B cell (primary cell): ENCODE measurements around the gene AWAT1. TPM values are rescaled to one million over a fixed set of nuclear protein-coding genes. Genes with fewer than 3 reads are reported as not detected.
A peak's percentile ranks its signal among the peaks of the same experiment; 100 is the strongest.

Source experiments
- ATAC-seq: fragments of 200-7000 bp; cut with Tn5 transposase; one replicate; pipeline ENCODE4 v1.10.0; 2021; ENCODE audit warnings: low read depth, mild to moderate bottlenecking, moderate number of reproducible peaks, moderate library complexity
- CTCF ChIA-PET: fragments of 350-600 bp; sonication (Branson Sonifier 250); formaldehyde crosslinking; loops from one replicate; lab custom pipeline; 2021; ENCODE audit warnings: antibody characterized with exemption, inconsistent platforms; lab: Charles Lee
- POLR2A ChIA-PET: fragments of 350-600 bp; sonication (Branson Sonifier 250); formaldehyde crosslinking; loops from one replicate; lab custom pipeline; 2021; ENCODE audit warnings: antibody characterized with exemption; lab: Charles Lee
- DNase-seq: peaks from one replicate; pipeline ENCODE4 v3.0.0; 2013
- H2AFZ ChIP-seq: 2 replicates; pipeline ENCODE4 v1.6.1; 2012; ENCODE audit warnings: mild to moderate bottlenecking, low read depth, low read length; ENCODE audit not compliant: insufficient read depth, poor library complexity, severe bottlenecking
- H3K27ac ChIP-seq, 2 donors: 1 replicate in 1 of 2; 2 replicates in 1 of 2; pipeline ENCODE4 v1.5.1; 2012 to 2013; ENCODE audit warnings: low read length in 2 of 2, mild to moderate bottlenecking in 2 of 2, moderate library complexity in 1 of 2
- H3K27me3 ChIP-seq, 4 experiments: fragments of 200-600 bp in 1 of 4; sonication (generic) in 1 of 4; replicated peaks in 1 of 4; 1 replicate in 2 of 4; 2 replicates in 2 of 4; pipeline versions ENCODE4 v1.6.1 to v1.7.0; 2013 to 2016; ENCODE audit warnings: low read length in 3 of 4, mild to moderate bottlenecking in 2 of 4, mixed read lengths in 1 of 4, moderate library complexity in 1 of 4; ENCODE audit not compliant: insufficient read depth in 4 of 4, control insufficient read depth in 3 of 4; ENCODE audit errors: control extremely low read depth in 1 of 4
- H3K36me3 ChIP-seq, 2 experiments: replicated peaks in 1 of 2; 1 replicate in 1 of 2; 2 replicates in 1 of 2; pipeline versions ENCODE4 v1.6.1 to v1.7.1; 2013; ENCODE audit warnings: low read length in 1 of 2; ENCODE audit not compliant: insufficient read depth in 2 of 2, control insufficient read depth in 1 of 2; ENCODE audit errors: control extremely low read depth in 1 of 2, extremely low read depth in 1 of 2
- H3K4me1 ChIP-seq, 2 donors: fragments of 200-600 bp in 1 of 2; sonication (generic) in 1 of 2; 1 replicate in 1 of 2; 2 replicates in 1 of 2; pipeline versions ENCODE4 v1.5.1 to v1.6.1; 2013 to 2017; ENCODE audit warnings: low read length in 2 of 2; ENCODE audit not compliant: control insufficient read depth in 2 of 2, insufficient read depth in 2 of 2
- H3K4me2 ChIP-seq: replicated peaks from 2 replicates; pipeline ENCODE3; 2012; ENCODE audit warnings: mild to moderate bottlenecking, low read depth, low read length; ENCODE audit not compliant: poor library complexity, severe bottlenecking
- H3K4me3 ChIP-seq, 5 experiments: fragments of 200-600 bp in 1 of 5; sonication (generic) in 1 of 5; 1 replicate in 3 of 5; 2 replicates in 2 of 5; pipeline versions ENCODE4 v1.5.1 to v1.7.0; 2011 to 2016; ENCODE audit warnings: low read length in 4 of 5, mild to moderate bottlenecking in 4 of 5, low read depth in 2 of 5, control low read depth in 1 of 5, moderate library complexity in 1 of 5; ENCODE audit not compliant: insufficient read depth in 1 of 5; ENCODE audit errors: control extremely low read depth in 1 of 5, extremely low read depth in 1 of 5
- H3K79me2 ChIP-seq: fragments of 200-600 bp; sonication (generic); one replicate; pipeline ENCODE4 v1.6.0; 2016; ENCODE audit warnings: low read length; ENCODE audit not compliant: control insufficient read depth, insufficient read depth
- H3K9ac ChIP-seq: fragments of 200-600 bp; sonication (generic); 2 replicates; pipeline ENCODE4 v1.6.1; 2017; ENCODE audit warnings: mild to moderate bottlenecking, low read length, moderate library complexity
- H3K9me3 ChIP-seq, 3 donors: one replicate each; pipeline versions ENCODE4 v1.6.1 to v1.7.1; 2013; ENCODE audit warnings: low read length in 2 of 3; ENCODE audit not compliant: control insufficient read depth in 2 of 3, insufficient read depth in 1 of 3; ENCODE audit errors: control extremely low read depth in 1 of 3
- H4K20me1 ChIP-seq: 2 replicates; pipeline ENCODE4 v1.6.0; 2012; ENCODE audit warnings: mild to moderate bottlenecking, low read length; ENCODE audit not compliant: insufficient read depth, control insufficient read depth, poor library complexity, severe bottlenecking
- H3K27ac Mint-ChIP-seq: one replicate; pipeline ENCODE4 v1.8.0; 2021; ENCODE audit warnings: mixed read lengths
- H3K27me3 Mint-ChIP-seq: one replicate; pipeline ENCODE4 v1.8.0; 2021; ENCODE audit warnings: mixed read lengths
- H3K4me1 Mint-ChIP-seq: one replicate; pipeline ENCODE4 v1.8.0; 2021; ENCODE audit warnings: mixed read lengths
- H3K4me3 Mint-ChIP-seq: one replicate; pipeline ENCODE4 v1.8.0; 2021; ENCODE audit warnings: mixed read lengths
- H3K9me3 Mint-ChIP-seq: one replicate; pipeline ENCODE4 v1.8.0; 2022; ENCODE audit warnings: mixed read lengths; ENCODE audit not compliant: insufficient read depth
- EZH2 ChIP-seq: IDR thresholded peaks from 2 replicates; pipeline ENCODE4 v1.6.1; 2012; ENCODE audit warnings: borderline replicate concordance, low read depth, mild to moderate bottlenecking, moderate library complexity, low read length; ENCODE audit not compliant: insufficient read depth, poor library complexity, severe bottlenecking
- WGBS: methylation state at CpG from one replicate; pipeline ENCODE4 v1.1.5; 2013; ENCODE audit warnings: missing lambda C conversion rate; ENCODE audit not compliant: insufficient coverage; 5-methylcytosine and 5-hydroxymethylcytosine counted together
- intact Hi-C: fragments of 100-400 bp; cut with micrococcal nuclease; formaldehyde crosslinking; loops from one replicate; pipeline ENCODE4 v1.10.0; 2022
- polyA plus RNA-seq: library from polyadenylated mRNA; depleted of rRNA; stranded (reverse); fragments of >200 nt; gene quantifications from 2 replicates; pipeline ENCODE4 v1.2.3, GENCODE V29; 2012
- total RNA-seq, 2 donors: library from RNA; stranded (reverse); fragments of 120-200 nt in 1 of 2; gene quantifications; 1 replicate in 1 of 2; 2 replicates in 1 of 2; pipeline versions ENCODE4 v1.2.3 to v1.2.4, GENCODE V29; 2013 to 2022
- TF ChIP-seq, protein P1 (sequence below): fragments of 200-600 bp; IDR thresholded peaks from one replicate; pipeline ENCODE4 v1.8.0; 2022; ENCODE audit warnings: antibody characterized with exemption, mild to moderate bottlenecking

Gene AWAT1
- total and polyA plus RNA-seq, 2 donors (not counting 1 experiment from before 2014, with no cell fraction given), result not detected

DNA sequence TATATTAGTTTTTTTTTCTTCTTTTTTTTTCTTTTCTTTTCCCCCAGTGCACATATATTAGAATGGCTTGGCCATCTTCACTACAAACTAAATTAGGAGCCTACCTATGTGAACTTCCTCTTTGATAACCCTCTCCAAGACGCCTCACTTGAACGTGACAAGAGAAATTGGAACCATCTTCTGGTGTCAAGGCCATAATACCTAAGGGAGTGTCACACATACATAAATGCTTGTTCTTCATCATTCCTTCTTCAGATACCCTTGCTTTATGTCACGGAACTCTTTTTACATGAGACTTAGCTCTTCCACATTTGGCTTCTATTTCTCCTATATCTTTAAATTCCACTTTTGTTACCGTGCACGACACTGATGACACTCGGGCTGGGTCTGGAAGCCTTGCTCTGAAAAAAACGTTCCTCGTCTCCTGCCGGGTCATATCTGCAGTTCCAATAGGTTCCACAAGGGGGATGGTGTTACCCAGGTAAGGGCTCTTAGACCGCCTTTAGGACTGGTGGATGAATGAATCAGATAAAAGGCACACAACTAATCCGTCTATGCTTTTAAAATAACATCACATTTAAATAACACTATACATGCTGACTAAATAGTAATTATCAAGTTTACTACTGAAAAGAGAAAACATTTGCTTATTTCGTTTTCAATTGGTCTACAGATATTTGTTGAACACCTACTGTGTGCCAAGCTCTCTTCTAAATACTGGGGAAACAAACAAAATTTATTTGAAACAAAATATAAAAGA lies 37.3 kb upstream of the AWAT1 start:
- H3K4me2 ChIP-seq, result peak overlapping the region; percentile 41
- no peak overlapping the region for H3K27ac ChIP-seq
- Mint-ChIP-seq H3K27me3 (no peaks in the 10 kb centered on the region), H3K27ac (no peak overlapping the region), H3K9me3 (no peaks in the 10 kb centered on the region), H3K4me1 (peaks cover 2% of the 10 kb centered on the region), H3K4me3 (no peak overlapping the region)
- intact Hi-C loops, result loop anchor here (1.0 kb wide), 1 partner anchor 236 kb away; no protein-coding TSS in a partner anchor
- CTCF ChIA-PET, result interaction anchor here (0.9 to 2.3 kb wide), 3 partner anchors 64 to 984 kb away, joined by 3 to 10 read pairs (median 4); partner anchors contain the start of gene IGBP1
- ATAC-seq, result peak; percentile 67
- no peak overlapping the region for H3K9ac ChIP-seq
- H3K9me3 ChIP-seq, result no peaks in the 10 kb centered on the region
- no peaks in the 10 kb centered on the region for H3K4me1 ChIP-seq
- no peaks in the 10 kb centered on the region for H3K79me2 ChIP-seq
- WGBS, result no CpG with 5 or more reads among the region's 12 CpGs
- H2AFZ ChIP-seq, result peak overlapping the region; percentile 56
- TF ChIP-seq, protein P1, sequence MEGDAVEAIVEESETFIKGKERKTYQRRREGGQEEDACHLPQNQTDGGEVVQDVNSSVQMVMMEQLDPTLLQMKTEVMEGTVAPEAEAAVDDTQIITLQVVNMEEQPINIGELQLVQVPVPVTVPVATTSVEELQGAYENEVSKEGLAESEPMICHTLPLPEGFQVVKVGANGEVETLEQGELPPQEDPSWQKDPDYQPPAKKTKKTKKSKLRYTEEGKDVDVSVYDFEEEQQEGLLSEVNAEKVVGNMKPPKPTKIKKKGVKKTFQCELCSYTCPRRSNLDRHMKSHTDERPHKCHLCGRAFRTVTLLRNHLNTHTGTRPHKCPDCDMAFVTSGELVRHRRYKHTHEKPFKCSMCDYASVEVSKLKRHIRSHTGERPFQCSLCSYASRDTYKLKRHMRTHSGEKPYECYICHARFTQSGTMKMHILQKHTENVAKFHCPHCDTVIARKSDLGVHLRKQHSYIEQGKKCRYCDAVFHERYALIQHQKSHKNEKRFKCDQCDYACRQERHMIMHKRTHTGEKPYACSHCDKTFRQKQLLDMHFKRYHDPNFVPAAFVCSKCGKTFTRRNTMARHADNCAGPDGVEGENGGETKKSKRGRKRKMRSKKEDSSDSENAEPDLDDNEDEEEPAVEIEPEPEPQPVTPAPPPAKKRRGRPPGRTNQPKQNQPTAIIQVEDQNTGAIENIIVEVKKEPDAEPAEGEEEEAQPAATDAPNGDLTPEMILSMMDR, result peak; percentile 71
- TF ChIP-seq EZH2, result no peak
- DNase-seq, result peak; percentile 66
- H3K4me3 ChIP-seq, result no peak overlapping the region
- H3K27me3 ChIP-seq, result no peaks in the 10 kb centered on the region
- no peaks in the 10 kb centered on the region for H3K36me3 ChIP-seq
- H4K20me1 ChIP-seq, result no peaks in the 10 kb centered on the region
- POLR2A ChIA-PET, result no interaction called here

DNA sequence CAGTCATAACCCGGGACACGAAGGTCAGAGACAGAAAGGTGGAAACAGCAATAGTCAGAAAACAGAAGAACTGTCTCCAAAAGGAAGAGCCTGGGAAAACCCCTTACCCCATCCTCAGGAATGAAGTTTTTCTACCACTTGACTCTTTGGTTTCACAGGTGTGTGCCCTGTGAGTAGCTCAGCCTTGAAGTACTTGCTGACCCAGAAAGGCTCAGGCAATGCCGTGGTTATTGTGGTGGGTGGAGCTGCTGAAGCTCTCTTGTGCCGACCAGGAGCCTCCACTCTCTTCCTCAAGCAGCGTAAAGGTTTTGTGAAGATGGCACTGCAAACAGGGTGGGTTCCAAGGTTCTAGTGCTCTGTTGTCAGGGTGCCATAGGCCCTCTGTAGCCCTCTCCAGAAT lies 32.7 kb upstream of the AWAT1 start:
- Mint-ChIP-seq H3K4me1 (peaks cover 2% of the 10 kb centered on the region), H3K27me3 (peaks cover 5% of the 10 kb centered on the region), H3K9me3 (no peaks in the 10 kb centered on the region), H3K27ac (no peak overlapping the region), H3K4me3 (no peak overlapping the region)
- Histone ChIP-seq H3K36me3 (no peaks in the 10 kb centered on the region), H3K4me1 (no peaks in the 10 kb centered on the region), H4K20me1 (no peaks in the 10 kb centered on the region), H3K27me3 (no peaks in the 10 kb centered on the region), H3K79me2 (no peaks in the 10 kb centered on the region), H3K27ac (no peak overlapping the region), H3K9ac (no peak overlapping the region), H3K4me2 (no peak overlapping the region), H3K9me3 (no peaks in the 10 kb centered on the region), H3K4me3 (no peak overlapping the region), H2AFZ (no peak overlapping the region)
- no peak for DNase-seq
- intact Hi-C loops, result no loop called here
- ChIA-PET CTCF (no interaction called here), POLR2A (no interaction called here)
- TF ChIP-seq, protein P1, result no peak
- no peak for TF ChIP-seq EZH2
- 73% methylated on average over 2 of the region's 5 CpGs for WGBS
- no peak for ATAC-seq
